ENCODE results near the gene CDC25B. TPM values are rescaled to one million over a fixed set of nuclear protein-coding genes. Genes with fewer than 3 reads are reported as not detected.

CDC25B gene
- total RNA-seq, 1 donor, result 23.5 TPM

DNA sequence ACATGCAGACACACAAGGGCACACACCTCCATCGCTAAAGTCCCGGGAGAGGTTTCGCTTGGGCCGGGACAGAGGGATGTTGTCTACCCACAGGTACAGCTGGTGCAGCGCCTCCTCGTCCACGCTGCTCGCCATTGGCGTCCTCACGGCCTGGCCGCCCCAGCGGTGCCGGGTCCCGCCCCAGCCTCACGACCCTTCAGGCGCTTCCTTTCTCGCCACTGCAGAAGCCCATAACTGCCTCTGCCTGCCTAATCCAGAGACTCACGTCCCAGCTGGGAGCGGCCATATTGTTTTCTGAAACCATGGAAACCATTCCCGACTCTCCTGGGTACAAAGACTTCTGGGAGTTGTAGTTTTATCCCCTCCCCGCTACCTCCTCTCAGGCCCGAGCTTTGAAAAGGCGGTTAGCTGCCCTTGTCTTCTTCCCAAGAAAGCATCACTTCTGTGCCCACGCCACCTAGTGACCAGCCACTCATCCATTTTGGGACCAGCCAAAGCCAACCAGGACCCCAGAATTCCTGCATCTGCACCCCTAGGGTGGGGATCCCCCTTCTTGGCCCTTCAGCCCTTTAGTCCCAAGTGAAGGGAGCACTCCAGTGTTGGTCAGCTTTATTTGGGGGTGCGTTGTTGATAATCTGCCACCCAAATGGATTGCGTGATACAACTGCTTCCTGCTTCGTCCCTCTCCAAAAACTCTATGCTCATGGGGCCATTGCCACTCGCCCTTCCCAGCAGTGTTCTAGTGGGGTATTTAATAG, 14.8 kb upstream of the CDC25B start, which contains the start of gene SPEF1:
SPEF1 (minus strand) TSS at position 296 of the 758 bp plus-strand sequence; CDS start at position 135, 161 bp downstream.
- Histone ChIP-seq H3K79me2 (ENCODE audit: insufficient read depth, low read length) (peaks cover 35% of the 10 kb centered on the region), H3K9me3 (ENCODE audit: low read depth, low read length) (no peaks in the 10 kb centered on the region), H3K4me3 (ENCODE audit: insufficient read depth, low read length) (peak within 1 kb of the TSS; percentile 66), H2AFZ (ENCODE audit: low read length) (peak within 1 kb of the TSS; percentile 75), H3K27ac (ENCODE audit: low read depth, low read length) (no peak within 1 kb of the TSS), H4K20me1 (ENCODE audit: insufficient read depth, low read length) (peaks cover 39% of the 10 kb centered on the region), H3K4me1 (ENCODE audit: insufficient read depth, low read length) (peaks cover 31% of the 10 kb centered on the region), H3K4me2 (ENCODE audit: insufficient read depth, low read length) (peak within 1 kb of the TSS; percentile 87), H3K36me3 (ENCODE audit: insufficient read depth, low read length) (peaks cover 5% of the 10 kb centered on the region), H3K27me3 (ENCODE audit: insufficient read depth, low read length) (peaks cover 6% of the 10 kb centered on the region)
- TF ChIP-seq, protein P1, sequence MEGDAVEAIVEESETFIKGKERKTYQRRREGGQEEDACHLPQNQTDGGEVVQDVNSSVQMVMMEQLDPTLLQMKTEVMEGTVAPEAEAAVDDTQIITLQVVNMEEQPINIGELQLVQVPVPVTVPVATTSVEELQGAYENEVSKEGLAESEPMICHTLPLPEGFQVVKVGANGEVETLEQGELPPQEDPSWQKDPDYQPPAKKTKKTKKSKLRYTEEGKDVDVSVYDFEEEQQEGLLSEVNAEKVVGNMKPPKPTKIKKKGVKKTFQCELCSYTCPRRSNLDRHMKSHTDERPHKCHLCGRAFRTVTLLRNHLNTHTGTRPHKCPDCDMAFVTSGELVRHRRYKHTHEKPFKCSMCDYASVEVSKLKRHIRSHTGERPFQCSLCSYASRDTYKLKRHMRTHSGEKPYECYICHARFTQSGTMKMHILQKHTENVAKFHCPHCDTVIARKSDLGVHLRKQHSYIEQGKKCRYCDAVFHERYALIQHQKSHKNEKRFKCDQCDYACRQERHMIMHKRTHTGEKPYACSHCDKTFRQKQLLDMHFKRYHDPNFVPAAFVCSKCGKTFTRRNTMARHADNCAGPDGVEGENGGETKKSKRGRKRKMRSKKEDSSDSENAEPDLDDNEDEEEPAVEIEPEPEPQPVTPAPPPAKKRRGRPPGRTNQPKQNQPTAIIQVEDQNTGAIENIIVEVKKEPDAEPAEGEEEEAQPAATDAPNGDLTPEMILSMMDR (IDR thresholded peaks at IDR 0.05; ENCODE audit: extremely low read depth, low read depth, low read length), result peak; percentile 67
- DNase-seq (ENCODE audit: insufficient read length, low spot score, missing footprints), result peak; percentile 100

DNA sequence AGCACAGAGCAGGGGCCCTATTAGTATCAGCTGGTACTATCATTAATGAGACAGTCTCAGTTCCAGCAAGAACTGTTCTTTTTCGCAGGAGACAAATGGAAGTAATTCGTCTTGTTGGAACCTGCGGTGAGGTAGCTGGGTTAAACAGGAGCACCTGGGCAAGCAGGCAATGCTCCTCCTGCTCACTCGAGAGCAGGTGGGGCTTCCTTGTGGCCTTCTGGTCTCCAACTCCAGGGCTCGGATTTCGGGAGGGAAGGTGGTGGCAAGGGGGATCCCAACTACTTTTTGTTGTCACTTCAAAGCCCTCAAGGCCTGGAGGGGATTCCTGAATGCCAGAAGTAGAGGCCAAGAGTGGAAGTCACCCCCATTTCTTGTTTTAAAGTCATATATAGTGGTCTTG, 13.5 kb upstream of the CDC25B start:
- peaks cover 35% of the 10 kb centered on the region for H3K79me2 ChIP-seq (ENCODE audit: insufficient read depth, low read length)
- H3K36me3 ChIP-seq (ENCODE audit: insufficient read depth, low read length), result peaks cover 5% of the 10 kb centered on the region
- DNase-seq (ENCODE audit: insufficient read length, low spot score, missing footprints), result no peak
- H3K4me3 ChIP-seq (ENCODE audit: insufficient read depth, low read length), result no peak overlapping the region
- no peak overlapping the region for H3K4me2 ChIP-seq (ENCODE audit: insufficient read depth, low read length)
- H2AFZ ChIP-seq (ENCODE audit: low read length), result no peak overlapping the region
- peaks cover 6% of the 10 kb centered on the region for H3K27me3 ChIP-seq (ENCODE audit: insufficient read depth, low read length)
- TF ChIP-seq, protein P1 (IDR thresholded peaks at IDR 0.05; ENCODE audit: extremely low read depth, low read depth, low read length), result no peak
- H4K20me1 ChIP-seq (ENCODE audit: insufficient read depth, low read length), result peaks cover 39% of the 10 kb centered on the region
- peaks cover 32% of the 10 kb centered on the region for H3K4me1 ChIP-seq (ENCODE audit: insufficient read depth, low read length)
- no peaks in the 10 kb centered on the region for H3K9me3 ChIP-seq (ENCODE audit: low read depth, low read length)
- no peak overlapping the region for H3K27ac ChIP-seq (ENCODE audit: low read depth, low read length)

DNA sequence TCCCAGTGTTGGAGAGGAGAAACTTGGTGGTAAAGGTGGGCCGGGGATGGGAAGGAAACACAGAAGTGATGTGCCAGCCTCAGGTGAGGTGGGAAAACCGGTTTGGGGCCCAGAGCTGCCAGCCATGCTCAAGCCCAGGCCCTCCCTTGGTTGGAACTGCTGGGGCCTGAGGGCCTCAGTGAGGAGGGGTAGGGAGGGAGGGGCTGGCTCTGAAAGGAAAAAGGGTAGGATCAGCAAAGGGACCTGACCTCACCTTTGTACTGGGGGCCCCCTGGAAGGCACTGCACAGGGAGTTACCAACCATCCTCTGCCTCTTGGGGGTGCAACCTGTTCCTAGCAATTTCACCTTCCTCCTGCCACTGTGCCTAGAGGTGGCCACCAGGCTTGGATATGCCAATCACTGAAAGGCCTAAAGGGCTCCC, 13.0 kb upstream of the CDC25B start:
- peaks cover 35% of the 10 kb centered on the region for H3K79me2 ChIP-seq (ENCODE audit: insufficient read depth, low read length)
- TF ChIP-seq, protein P1 (IDR thresholded peaks at IDR 0.05; ENCODE audit: extremely low read depth, low read depth, low read length), result no peak
- no peak overlapping the region for H3K27ac ChIP-seq (ENCODE audit: low read depth, low read length)
- DNase-seq (ENCODE audit: insufficient read length, low spot score, missing footprints), result no peak
- peaks cover 28% of the 10 kb centered on the region for H3K4me1 ChIP-seq (ENCODE audit: insufficient read depth, low read length)
- H3K9me3 ChIP-seq (ENCODE audit: low read depth, low read length), result no peaks in the 10 kb centered on the region
- no peak overlapping the region for H3K4me3 ChIP-seq (ENCODE audit: insufficient read depth, low read length)
- peaks cover 5% of the 10 kb centered on the region for H3K36me3 ChIP-seq (ENCODE audit: insufficient read depth, low read length)
- H3K4me2 ChIP-seq (ENCODE audit: insufficient read depth, low read length), result no peak overlapping the region
- H3K27me3 ChIP-seq (ENCODE audit: insufficient read depth, low read length), result peaks cover 6% of the 10 kb centered on the region
- peaks cover 39% of the 10 kb centered on the region for H4K20me1 ChIP-seq (ENCODE audit: insufficient read depth, low read length)
- H2AFZ ChIP-seq (ENCODE audit: low read length), result no peak overlapping the region

DNA sequence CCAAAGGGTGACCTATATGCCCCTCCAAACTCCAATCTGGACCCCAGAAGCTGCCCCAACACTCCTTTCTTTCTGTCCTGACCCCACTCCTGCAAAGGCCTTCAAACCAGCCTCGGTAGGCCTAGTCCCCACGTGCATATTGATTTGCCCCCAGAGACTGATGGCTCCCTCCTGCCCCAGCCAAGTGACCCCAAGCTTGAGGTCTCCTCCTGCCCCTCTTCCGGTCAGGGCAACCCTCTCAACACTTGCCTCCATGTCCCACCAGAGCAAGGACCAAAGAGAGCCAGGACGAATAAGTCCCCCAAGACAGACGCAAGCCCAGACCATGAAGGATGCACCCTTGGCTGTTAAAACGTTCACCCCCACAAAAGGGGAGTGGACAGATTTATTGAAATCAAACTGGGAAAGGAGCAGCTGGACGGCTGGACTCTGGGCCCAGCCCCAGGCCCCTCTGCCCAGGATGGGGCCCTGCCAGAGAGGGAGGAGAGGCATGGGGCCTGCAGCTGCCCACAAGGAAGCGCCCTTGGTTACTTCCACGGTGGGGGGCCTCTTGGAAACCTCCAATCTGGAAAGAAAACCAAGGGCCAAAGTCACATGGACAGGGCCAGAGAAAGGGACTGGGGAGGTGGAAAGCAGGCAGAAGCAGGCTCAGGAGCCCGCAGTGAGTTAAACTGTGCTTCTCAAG, 12.5 kb upstream of the CDC25B start:
- no peaks in the 10 kb centered on the region for H3K9me3 ChIP-seq (ENCODE audit: low read depth, low read length)
- peaks cover 5% of the 10 kb centered on the region for H3K36me3 ChIP-seq (ENCODE audit: insufficient read depth, low read length)
- no peak overlapping the region for H2AFZ ChIP-seq (ENCODE audit: low read length)
- no peak for DNase-seq (ENCODE audit: insufficient read length, low spot score, missing footprints)
- no peak overlapping the region for H3K4me3 ChIP-seq (ENCODE audit: insufficient read depth, low read length)
- no peak overlapping the region for H3K4me2 ChIP-seq (ENCODE audit: insufficient read depth, low read length)
- no peak overlapping the region for H3K27ac ChIP-seq (ENCODE audit: low read depth, low read length)
- TF ChIP-seq, protein P1 (IDR thresholded peaks at IDR 0.05; ENCODE audit: extremely low read depth, low read depth, low read length), result no peak
- peaks cover 35% of the 10 kb centered on the region for H3K79me2 ChIP-seq (ENCODE audit: insufficient read depth, low read length)
- H3K4me1 ChIP-seq (ENCODE audit: insufficient read depth, low read length), result peaks cover 26% of the 10 kb centered on the region
- peaks cover 3% of the 10 kb centered on the region for H3K27me3 ChIP-seq (ENCODE audit: insufficient read depth, low read length)
- H4K20me1 ChIP-seq (ENCODE audit: insufficient read depth, low read length), result peaks cover 39% of the 10 kb centered on the region

All from osteoblast (primary cell).